Common myeloid progenitor, CD34-positive (primary cell): ENCODE measurements around the gene UPK1B.
"Not testable (repeated sequence)": the region's sequence is repeated elsewhere in the genome, so short reads cannot be mapped to it uniquely, and the experiment has no call there.

Experiments
- CTCF ChIA-PET: fragments of 350-600 bp; sonication (Branson Sonifier 250); formaldehyde crosslinking; loops from one replicate; lab custom pipeline; 2021; ENCODE audit warnings: antibody characterized with exemption; lab: Charles Lee
- POLR2A ChIA-PET: fragments of 350-600 bp; sonication (Branson Sonifier 250); formaldehyde crosslinking; loops from one replicate; lab custom pipeline; 2021; ENCODE audit warnings: antibody characterized with exemption; lab: Charles Lee
- DNase-seq, 3 donors: peaks; one replicate each; pipeline versions ENCODE4 v3.0.0 to v3.0.0-alpha.2; 2013
- H3K27ac ChIP-seq, 2 experiments: 1 replicate in 1 of 2; 2 replicates in 1 of 2; pipeline ENCODE4 v1.7.0; 2013; ENCODE audit warnings: inconsistent platforms in 2 of 2, low read length in 2 of 2, mild to moderate bottlenecking in 2 of 2, low read depth in 1 of 2, moderate library complexity in 1 of 2; ENCODE audit not compliant: severe bottlenecking in 2 of 2, insufficient read depth in 1 of 2, poor library complexity in 1 of 2
- H3K27me3 ChIP-seq, 5 experiments: replicated peaks in 2 of 5; 1 replicate in 3 of 5; 2 replicates in 2 of 5; pipeline versions ENCODE4 v1.6.1 to v1.7.0; 2013; ENCODE audit warnings: low read length in 4 of 5, mild to moderate bottlenecking in 2 of 5, moderate library complexity in 2 of 5, inconsistent platforms in 1 of 5; ENCODE audit not compliant: insufficient read depth in 5 of 5, control insufficient read depth in 4 of 5
- H3K36me3 ChIP-seq, 4 experiments: 1 replicate in 2 of 4; 2 replicates in 2 of 4; pipeline versions ENCODE4 v1.6.1 to v1.7.0; 2013; ENCODE audit warnings: low read length in 3 of 4, control low read depth in 1 of 4, mild to moderate bottlenecking in 1 of 4; ENCODE audit not compliant: control insufficient read depth in 4 of 4, insufficient read depth in 4 of 4
- H3K4me1 ChIP-seq, 4 experiments: 1 replicate in 3 of 4; 2 replicates in 1 of 4; pipeline versions ENCODE4 v1.6.1 to v1.7.1; 2013; ENCODE audit warnings: low read length in 3 of 4, mild to moderate bottlenecking in 3 of 4, control low read depth in 1 of 4, inconsistent platforms in 1 of 4, moderate library complexity in 1 of 4; ENCODE audit not compliant: control insufficient read depth in 4 of 4, insufficient read depth in 4 of 4; ENCODE audit errors: control extremely low read depth in 1 of 4
- H3K4me3 ChIP-seq, 7 experiments: 1 replicate in 4 of 7; 2 replicates in 3 of 7; pipeline versions ENCODE4 v1.5.1 to v1.7.0; 2013; ENCODE audit warnings: mild to moderate bottlenecking in 7 of 7, low read length in 6 of 7, moderate library complexity in 6 of 7, inconsistent platforms in 2 of 7, low read depth in 2 of 7, control low read depth in 1 of 7; ENCODE audit not compliant: insufficient read depth in 4 of 7, control insufficient read depth in 1 of 7; ENCODE audit errors: extremely low read depth in 1 of 7
- H3K9me3 ChIP-seq, 5 experiments: 1 replicate in 4 of 5; 2 replicates in 1 of 5; pipeline versions ENCODE4 v1.6.1 to v1.7.1; 2013; ENCODE audit warnings: low read length in 4 of 5, mild to moderate bottlenecking in 2 of 5, inconsistent platforms in 1 of 5, low read depth in 1 of 5, moderate library complexity in 1 of 5; ENCODE audit not compliant: control insufficient read depth in 4 of 5, insufficient read depth in 2 of 5; ENCODE audit errors: control extremely low read depth in 1 of 5
- WGBS: methylation state at CpG from one replicate; pipeline ENCODE4 v1.1.5; 2013; ENCODE audit not compliant: insufficient coverage; 5-methylcytosine and 5-hydroxymethylcytosine counted together

The UPK1B gene

GRCh38 chr3:119156868-119157267 is 16.5 kb upstream of the UPK1B start:
- Histone ChIP-seq H3K4me1 (no peaks in the 10 kb centered on the region), H3K27me3 (peaks cover 0 to 2% (median 0%) of the 10 kb centered on the region in 5 experiments), H3K4me3 (no peak overlapping the region), H3K9me3 (peaks cover 2 to 19% (median 11%) of the 10 kb centered on the region in 5 experiments), H3K36me3 (no peaks in the 10 kb centered on the region), H3K27ac (no peak overlapping the region)
- POLR2A ChIA-PET, result no interaction called here
- no peak for DNase-seq
- CTCF ChIA-PET, result no interaction called here

- H3K27ac ChIP-seq, result no peak overlapping the region
- ChIA-PET CTCF (no interaction called here), POLR2A (no interaction called here)
- DNase-seq, result no peak
- no peaks in the 10 kb centered on the region for H3K4me1 ChIP-seq
- H3K9me3 ChIP-seq, result peaks cover 2 to 19% (median 11%) of the 10 kb centered on the region in 5 experiments
- peaks cover 0 to 2% (median 0%) of the 10 kb centered on the region in 5 experiments for H3K27me3 ChIP-seq
- WGBS, result 100% methylated on average over 1 of the region's 2 CpGs
- no peaks in the 10 kb centered on the region for H3K36me3 ChIP-seq
- H3K4me3 ChIP-seq, result no peak overlapping the region
Measured at GRCh38 chr3:119157971-119158370, 15.4 kb upstream of the UPK1B start.

- Histone ChIP-seq H3K27me3 (peaks cover 0 to 2% (median 0%) of the 10 kb centered on the region in 5 experiments), H3K9me3 (peaks cover 2 to 23% (median 11%) of the 10 kb centered on the region in 5 experiments), H3K4me3 (no peak overlapping the region), H3K36me3 (no peaks in the 10 kb centered on the region), H3K27ac (no peak overlapping the region), H3K4me1 (no peaks in the 10 kb centered on the region)
- WGBS, result no CpG with 5 or more reads among the region's 1 CpG
- ChIA-PET POLR2A (no interaction called here), CTCF (no interaction called here)
- DNase-seq, result no peak
Measured at GRCh38 chr3:119160361-119160760, 13.0 kb upstream of the UPK1B start.

GRCh38 chr3:119160815-119161214 is 12.6 kb upstream of the UPK1B start:
- no peaks in the 10 kb centered on the region for H3K36me3 ChIP-seq
- POLR2A ChIA-PET, result no interaction called here
- no peak overlapping the region for H3K27ac ChIP-seq

GRCh38 chr3:119161240-119161639 is 12.2 kb upstream of the UPK1B start:
- no peaks in the 10 kb centered on the region for H3K36me3 ChIP-seq
- peaks cover 0 to 2% (median 0%) of the 10 kb centered on the region in 5 experiments for H3K27me3 ChIP-seq
- no peaks in the 10 kb centered on the region for H3K4me1 ChIP-seq
- H3K4me3 ChIP-seq, result no peak overlapping the region
- 100% methylated on average over 1 of the region's 2 CpGs for WGBS
- H3K27ac ChIP-seq, result no peak overlapping the region
- ChIA-PET CTCF (no interaction called here), POLR2A (interaction anchor here (0.6 kb wide), 1 partner anchor 1315 kb away, joined by 3 read pairs; no protein-coding TSS in a partner anchor)
- peaks cover 0 to 14% (median 8%) of the 10 kb centered on the region in 5 experiments for H3K9me3 ChIP-seq
- no peak for DNase-seq

More at GRCh38 chr3:119160815-119161214, 12.6 kb upstream of the UPK1B start:
- DNase-seq, result no peak
- H3K4me1 ChIP-seq, result no peaks in the 10 kb centered on the region
- no peak overlapping the region for H3K4me3 ChIP-seq
- CTCF ChIA-PET, result no interaction called here
- peaks cover 2 to 18% (median 11%) of the 10 kb centered on the region in 5 experiments for H3K9me3 ChIP-seq
- no CpG with 5 or more reads among the region's 1 CpG for WGBS
- H3K27me3 ChIP-seq, result peaks cover 0 to 2% (median 0%) of the 10 kb centered on the region in 5 experiments

- POLR2A ChIA-PET, CTCF ChIA-PET: not testable (repeated sequence)
Measured at GRCh38 chr3:119164745-119165144, 8.7 kb upstream of the UPK1B start.

GRCh38 chr3:119170821-119171220 is 2.6 kb upstream of the UPK1B start:
- Histone ChIP-seq H3K36me3 (no peaks in the 10 kb centered on the region), H3K9me3 (no peaks in the 10 kb centered on the region), H3K27me3 (peaks cover 0 to 20% (median 5%) of the 10 kb centered on the region in 5 experiments), H3K4me1 (no peaks in the 10 kb centered on the region), H3K27ac (no peak overlapping the region), H3K4me3 (no peak overlapping the region)
- CTCF ChIA-PET, result no interaction called here
- POLR2A ChIA-PET, result no interaction called here
- DNase-seq, result no peak
- WGBS, result no CpG with 5 or more reads among the region's 3 CpGs

More at GRCh38 chr3:119164745-119165144, 8.7 kb upstream of the UPK1B start:
- not testable (repeated sequence) for H3K4me1 ChIP-seq, DNase-seq, H3K36me3 ChIP-seq, H3K4me3 ChIP-seq, H3K27ac ChIP-seq, H3K9me3 ChIP-seq, H3K27me3 ChIP-seq
- WGBS, result 95% methylated on average over 4 of the region's 9 CpGs
